ENCODE data around the gene CANX. TPM values are rescaled to one million over a fixed set of nuclear protein-coding genes. Genes with fewer than 3 reads are reported as not detected.
"Not testable (repeated sequence)": the region's sequence is repeated elsewhere in the genome, so short reads cannot be mapped to it uniquely, and the experiment has no call there.

CANX gene
- total RNA-seq, 3 donors from 2014 or later = 630 to 693 (median 634) TPM

DNA sequence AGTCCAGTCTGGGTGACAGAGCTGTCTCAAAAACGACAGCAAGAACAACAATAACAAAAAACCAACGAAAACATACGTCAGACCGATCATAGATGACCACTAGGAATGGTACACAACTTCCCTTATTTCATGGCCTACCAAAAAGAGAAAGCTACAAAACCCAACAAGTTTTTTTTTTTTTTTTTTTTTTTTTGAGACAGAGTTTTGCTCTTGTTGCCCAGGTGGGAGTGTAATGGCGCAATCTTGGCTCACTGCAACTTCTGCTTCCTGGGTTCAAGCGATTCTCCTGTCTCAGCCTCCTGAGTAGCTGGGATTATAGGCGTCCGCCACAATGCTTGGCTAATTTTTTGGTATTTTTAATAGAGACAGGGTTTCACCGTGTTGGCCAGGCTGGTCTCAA is 9.6 kb upstream of the CANX start:
- H3K9me3 Mint-ChIP-seq; H3K4me1 Mint-ChIP-seq (ENCODE audit: low read depth); ATAC-seq; H3K27me3 Mint-ChIP-seq (ENCODE audit: low read depth); DNase-seq; H3K36me3 Mint-ChIP-seq (ENCODE audit: insufficient read depth); H3K4me3 Mint-ChIP-seq: not testable (repeated sequence)

DNA sequence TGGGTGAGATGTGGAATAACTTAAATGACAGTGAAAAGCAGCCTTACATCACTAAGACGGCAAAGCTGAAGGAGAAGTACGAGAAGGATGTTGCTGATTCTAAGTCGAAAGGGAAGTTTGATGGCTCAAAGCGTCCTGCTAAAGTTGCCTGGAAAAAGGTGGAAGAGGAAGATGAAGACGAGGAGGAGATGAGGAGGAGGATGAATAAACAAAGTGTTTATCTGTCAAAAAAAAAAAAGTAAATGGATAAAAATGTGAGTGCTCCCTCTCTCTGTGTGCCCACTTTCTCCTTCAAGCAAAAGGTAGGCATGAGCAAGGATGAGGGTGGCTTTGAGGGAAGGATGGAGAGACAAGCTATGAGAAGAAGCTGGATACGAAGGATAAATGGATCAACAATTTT is 4.2 kb upstream of the CANX start:
- H3K36me3 Mint-ChIP-seq (ENCODE audit: insufficient read depth) = no peaks in the 10 kb centered on the region
- peaks cover 12% of the 10 kb centered on the region for H3K4me1 Mint-ChIP-seq (ENCODE audit: low read depth)
- DNase-seq (no peak), ATAC-seq (no peak)
- no peaks in the 10 kb centered on the region for H3K9me3 Mint-ChIP-seq
- H3K4me3 Mint-ChIP-seq = no peak overlapping the region
- no peaks in the 10 kb centered on the region for H3K27me3 Mint-ChIP-seq (ENCODE audit: low read depth)

DNA sequence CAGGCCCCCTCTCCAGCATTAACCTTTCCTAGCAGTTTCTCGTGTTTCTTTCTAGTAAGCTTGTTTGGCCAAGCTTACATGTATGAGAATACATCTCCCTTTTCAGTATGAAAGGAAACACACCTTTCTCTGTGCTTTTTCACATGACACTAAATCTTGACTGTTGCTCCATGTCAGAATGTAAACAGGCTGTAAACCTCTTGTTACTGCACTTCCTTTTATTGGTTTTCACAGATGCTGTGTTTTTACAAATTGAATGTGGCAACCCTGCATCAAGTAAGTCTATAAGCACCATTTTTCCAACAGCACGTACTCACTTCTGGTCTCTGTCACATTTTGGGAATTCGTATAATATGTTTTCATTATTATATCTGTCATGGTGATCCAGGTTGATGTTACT is 2.2 kb upstream of the CANX start:
- Mint-ChIP-seq H3K27me3 (ENCODE audit: low read depth) (no peaks in the 10 kb centered on the region), H3K36me3 (ENCODE audit: insufficient read depth) (peaks cover 10% of the 10 kb centered on the region), H3K4me1 (ENCODE audit: low read depth) (peaks cover 21% of the 10 kb centered on the region), H3K4me3 (peak overlapping the region; percentile 98), H3K9me3 (no peaks in the 10 kb centered on the region)
- ATAC-seq (no peak), DNase-seq (no peak)

GRCh38 chr5:179697108-179697507 is 1.7 kb upstream of the CANX start:
- no peaks in the 10 kb centered on the region for H3K27me3 Mint-ChIP-seq (ENCODE audit: low read depth)
- peaks cover 10% of the 10 kb centered on the region for H3K36me3 Mint-ChIP-seq (ENCODE audit: insufficient read depth)
- peaks cover 22% of the 10 kb centered on the region for H3K4me1 Mint-ChIP-seq (ENCODE audit: low read depth)
- no peaks in the 10 kb centered on the region for H3K9me3 Mint-ChIP-seq
- DNase-seq = no peak
- ATAC-seq = no peak
- H3K4me3 Mint-ChIP-seq = peak overlapping the region; percentile 98

GRCh38 chr5:179697543-179697942 is 1.2 kb upstream of the CANX start:
- peak overlapping the region; percentile 98 for H3K4me3 Mint-ChIP-seq
- H3K27me3 Mint-ChIP-seq (ENCODE audit: low read depth); DNase-seq; H3K9me3 Mint-ChIP-seq; ATAC-seq: not testable (repeated sequence)
- peaks cover 27% of the 10 kb centered on the region for H3K4me1 Mint-ChIP-seq (ENCODE audit: low read depth)
- peaks cover 14% of the 10 kb centered on the region for H3K36me3 Mint-ChIP-seq (ENCODE audit: insufficient read depth)

- Mint-ChIP-seq H3K36me3 (ENCODE audit: insufficient read depth) (peaks cover 15% of the 10 kb centered on the region), H3K4me3 (peak overlapping the region; percentile 98), H3K9me3 (no peaks in the 10 kb centered on the region), H3K27me3 (ENCODE audit: low read depth) (no peaks in the 10 kb centered on the region), H3K4me1 (ENCODE audit: low read depth) (peaks cover 28% of the 10 kb centered on the region)
- DNase-seq (peak; percentile 97), ATAC-seq (peak; percentile 88 to 89)
These were observed 503 bp upstream of the CANX start for GRCh38 chr5:179697993-179698934.

DNA sequence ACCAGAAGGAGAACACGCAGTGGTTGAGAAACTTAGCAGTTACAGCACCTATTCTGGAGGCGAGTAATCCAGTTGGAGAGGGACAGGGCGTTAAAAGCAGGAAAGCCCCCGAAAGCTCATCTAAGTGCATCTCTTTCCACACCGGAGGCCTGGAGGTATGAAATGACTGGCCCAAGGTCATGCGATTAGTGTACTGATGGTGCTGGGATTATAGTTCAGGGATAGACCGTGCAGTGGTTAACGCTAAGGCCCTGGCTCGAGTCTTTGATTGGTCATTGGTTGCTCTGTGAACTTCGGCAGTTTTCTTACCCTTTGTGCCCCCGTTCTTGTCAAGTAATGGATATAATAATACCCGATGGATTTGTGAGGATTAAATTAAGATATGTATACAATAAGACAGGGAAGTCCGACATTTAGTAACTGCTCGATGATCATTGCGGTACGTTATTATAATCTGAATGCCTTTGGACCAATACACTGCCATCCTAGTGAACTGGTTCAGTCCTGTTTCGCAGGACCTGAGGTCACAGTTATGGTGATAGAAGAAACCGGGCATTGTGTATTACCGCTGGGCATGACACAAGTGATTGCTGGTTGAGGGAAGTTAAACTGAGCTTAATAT is 960 bp downstream of the CANX start:
- peak; percentile 2 to 12 for ATAC-seq

DNA sequence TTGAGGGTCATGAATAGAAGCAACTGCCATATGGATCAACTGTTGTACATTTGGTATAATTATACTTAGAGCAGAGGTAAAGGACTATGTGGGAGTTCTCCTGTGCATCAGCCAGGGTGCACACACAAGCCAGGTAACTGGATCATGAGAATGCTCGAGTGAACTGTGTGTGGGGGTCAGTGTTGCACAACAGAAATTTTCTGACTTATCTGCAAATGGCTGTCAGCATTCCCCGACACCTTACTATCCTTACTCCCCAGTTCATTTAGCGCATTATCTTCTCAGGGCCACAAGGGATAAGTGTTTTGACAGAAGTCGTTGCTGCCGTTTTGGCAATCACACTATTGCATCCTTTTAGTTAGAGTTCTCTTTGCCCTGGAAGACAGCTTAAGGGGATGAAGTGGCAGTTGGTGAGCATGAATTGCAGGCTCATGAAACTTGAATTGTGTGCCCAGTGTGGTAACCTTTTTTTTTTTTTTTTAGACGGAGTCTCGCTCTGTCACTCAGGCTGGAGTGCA is 1.7 kb downstream of the CANX start:
- no peak for ATAC-seq
- Mint-ChIP-seq H3K27me3 (ENCODE audit: low read depth) (no peaks in the 10 kb centered on the region), H3K36me3 (ENCODE audit: insufficient read depth) (peaks cover 27% of the 10 kb centered on the region), H3K4me3 (peak overlapping the region; percentile 98), H3K9me3 (no peaks in the 10 kb centered on the region), H3K4me1 (ENCODE audit: low read depth) (peaks cover 40% of the 10 kb centered on the region)
- no peak for DNase-seq

More for the DNA sequence above, 960 bp downstream of the CANX start:
- no peaks in the 10 kb centered on the region for H3K9me3 Mint-ChIP-seq
- H3K36me3 Mint-ChIP-seq (ENCODE audit: insufficient read depth) = peaks cover 23% of the 10 kb centered on the region
- peaks cover 36% of the 10 kb centered on the region for H3K4me1 Mint-ChIP-seq (ENCODE audit: low read depth)
- DNase-seq = no peak
- peak overlapping the region; percentile 98 for H3K4me3 Mint-ChIP-seq
- no peaks in the 10 kb centered on the region for H3K27me3 Mint-ChIP-seq (ENCODE audit: low read depth)

GRCh38 chr5:179716286-179716685 is 17.5 kb downstream of the CANX start:
- H3K9me3 Mint-ChIP-seq = no peaks in the 10 kb centered on the region
- peaks cover 26% of the 10 kb centered on the region for H3K36me3 Mint-ChIP-seq (ENCODE audit: insufficient read depth)
- peaks cover 2% of the 10 kb centered on the region for H3K4me1 Mint-ChIP-seq (ENCODE audit: low read depth)
- H3K4me3 Mint-ChIP-seq = no peak overlapping the region
- DNase-seq = no peak
- no peaks in the 10 kb centered on the region for H3K27me3 Mint-ChIP-seq (ENCODE audit: low read depth)
- no peak for ATAC-seq

DNA sequence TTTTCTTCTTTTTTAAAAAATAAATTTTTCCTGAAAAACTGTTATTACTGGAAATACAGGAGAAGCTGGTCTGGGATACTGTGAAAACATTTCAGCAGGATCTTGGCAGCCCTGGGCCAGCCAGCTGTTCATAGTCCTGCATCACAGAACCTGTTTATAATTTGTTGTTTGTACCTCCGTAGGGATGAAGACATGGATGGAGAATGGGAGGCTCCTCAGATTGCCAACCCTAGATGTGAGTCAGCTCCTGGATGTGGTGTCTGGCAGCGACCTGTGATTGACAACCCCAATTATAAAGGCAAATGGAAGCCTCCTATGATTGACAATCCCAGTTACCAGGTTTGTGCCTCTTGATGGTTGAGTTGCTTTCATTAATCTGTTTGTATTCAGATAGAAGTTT is 21.5 kb downstream of the CANX start:
- DNase-seq (no peak), ATAC-seq (no peak)
- Mint-ChIP-seq H3K27me3 (ENCODE audit: low read depth) (no peaks in the 10 kb centered on the region), H3K4me3 (no peak overlapping the region), H3K4me1 (ENCODE audit: low read depth) (peaks cover 4% of the 10 kb centered on the region), H3K36me3 (ENCODE audit: insufficient read depth) (peaks cover 48% of the 10 kb centered on the region), H3K9me3 (no peaks in the 10 kb centered on the region)

DNA sequence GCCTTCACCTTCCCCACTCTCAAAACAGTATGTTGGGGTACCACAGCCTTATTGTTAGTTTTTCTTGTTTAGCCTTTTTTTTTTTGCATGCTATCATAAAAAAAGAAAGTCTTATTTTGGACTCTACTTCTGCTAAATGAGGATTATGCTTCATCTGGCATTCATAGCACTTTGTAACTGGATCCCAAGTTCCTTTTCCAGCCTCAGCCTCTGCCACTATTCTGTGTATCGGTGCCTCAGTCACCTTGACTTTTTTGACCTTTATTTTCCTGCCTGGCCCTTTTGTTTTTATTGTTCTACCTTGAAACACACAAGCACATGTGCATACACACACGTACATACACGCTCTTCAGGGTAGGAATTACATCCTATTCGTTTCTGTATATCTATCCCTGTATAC is 25.4 kb downstream of the CANX start:
- DNase-seq (no peak), ATAC-seq (no peak)
- H3K4me1 Mint-ChIP-seq (ENCODE audit: low read depth) = peaks cover 1% of the 10 kb centered on the region
- peaks cover 52% of the 10 kb centered on the region for H3K36me3 Mint-ChIP-seq (ENCODE audit: insufficient read depth)
- no peak overlapping the region for H3K4me3 Mint-ChIP-seq
- H3K27me3 Mint-ChIP-seq (ENCODE audit: low read depth) = no peaks in the 10 kb centered on the region
- no peaks in the 10 kb centered on the region for H3K9me3 Mint-ChIP-seq

- H3K9me3 Mint-ChIP-seq = no peaks in the 10 kb centered on the region
- DNase-seq (no peak), ATAC-seq (no peak)
- H3K36me3 Mint-ChIP-seq (ENCODE audit: insufficient read depth) = peaks cover 60% of the 10 kb centered on the region
- no peak overlapping the region for H3K4me3 Mint-ChIP-seq
- H3K27me3 Mint-ChIP-seq (ENCODE audit: low read depth) = no peaks in the 10 kb centered on the region
- H3K4me1 Mint-ChIP-seq (ENCODE audit: low read depth) = peaks cover 13% of the 10 kb centered on the region
These were observed 28.3 kb downstream of the CANX start for GRCh38 chr5:179727106-179727505.

DNA sequence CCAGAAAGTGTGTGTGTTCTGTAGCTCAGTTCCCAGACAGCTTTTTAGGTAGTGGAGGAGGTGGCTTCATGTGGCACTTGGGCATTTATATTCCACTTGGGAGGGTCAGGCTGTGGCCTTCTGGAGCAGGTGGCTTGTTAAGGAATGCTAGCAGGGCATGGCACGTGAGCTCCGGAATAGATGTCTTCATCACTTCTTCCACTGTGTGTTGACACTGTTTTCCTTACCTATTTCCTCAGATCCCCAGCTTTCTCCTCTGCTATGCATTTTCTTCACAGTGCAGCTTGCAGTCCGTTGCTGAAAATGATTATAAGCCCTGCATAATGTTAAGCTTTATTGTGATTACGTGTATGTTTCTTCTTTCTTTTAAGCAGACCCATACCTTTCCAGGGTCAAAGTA is 30.5 kb downstream of the CANX start:
- no peak for ATAC-seq
- Mint-ChIP-seq H3K4me1 (ENCODE audit: low read depth) (peaks cover 17% of the 10 kb centered on the region), H3K4me3 (no peak overlapping the region), H3K9me3 (no peaks in the 10 kb centered on the region), H3K27me3 (ENCODE audit: low read depth) (no peaks in the 10 kb centered on the region), H3K36me3 (ENCODE audit: insufficient read depth) (peaks cover 42% of the 10 kb centered on the region)
- no peak for DNase-seq

GRCh38 chr5:179729727-179730126 is 31.0 kb downstream of the CANX start:
- ATAC-seq (no peak), DNase-seq (no peak)
- Mint-ChIP-seq H3K36me3 (ENCODE audit: insufficient read depth) (peaks cover 39% of the 10 kb centered on the region), H3K4me1 (ENCODE audit: low read depth) (peaks cover 20% of the 10 kb centered on the region), H3K9me3 (no peaks in the 10 kb centered on the region), H3K27me3 (ENCODE audit: low read depth) (no peaks in the 10 kb centered on the region), H3K4me3 (no peak overlapping the region)

GRCh38 chr5:179730356-179730755 is 31.6 kb downstream of the CANX start:
- H3K36me3 Mint-ChIP-seq (ENCODE audit: insufficient read depth) = peaks cover 39% of the 10 kb centered on the region
- ATAC-seq (no peak), DNase-seq (no peak)
- no peak overlapping the region for H3K4me3 Mint-ChIP-seq
- no peaks in the 10 kb centered on the region for H3K27me3 Mint-ChIP-seq (ENCODE audit: low read depth)
- no peaks in the 10 kb centered on the region for H3K9me3 Mint-ChIP-seq
- H3K4me1 Mint-ChIP-seq (ENCODE audit: low read depth) = peaks cover 21% of the 10 kb centered on the region
